Mesothelial cell of epicardium (in vitro differentiated cells): ENCODE results near the gene RRP8. TPM values are rescaled to one million over a fixed set of nuclear protein-coding genes. Genes with fewer than 3 reads are reported as not detected.

Experiments
- DNase-seq, 2 experiments: peaks; one replicate each; pipeline ENCODE4 v3.0.0; 2021; ENCODE audit warnings: low spot score in 2 of 2; ENCODE audit not compliant: unreplicated experiment in 2 of 2
- H3K27ac Mint-ChIP-seq: 2 replicates; pipeline ENCODE4 v1.8.0; 2021; ENCODE audit warnings: mixed read lengths
- H3K27me3 Mint-ChIP-seq: 2 replicates; pipeline ENCODE4 v1.8.0; 2021; ENCODE audit warnings: low read depth, mixed read lengths
- H3K36me3 Mint-ChIP-seq: 2 replicates; pipeline ENCODE4 v1.8.0; 2021; ENCODE audit warnings: mixed read lengths
- H3K4me1 Mint-ChIP-seq: 2 replicates; pipeline ENCODE4 v1.8.0; 2021; ENCODE audit warnings: mixed read lengths
- H3K4me3 Mint-ChIP-seq: 2 replicates; pipeline ENCODE4 v1.8.0; 2021; ENCODE audit warnings: mild to moderate bottlenecking, moderate library complexity, mixed read lengths
- H3K9me3 Mint-ChIP-seq: 2 replicates; pipeline ENCODE4 v1.8.0; 2021; ENCODE audit warnings: mixed read lengths
- total RNA-seq: library from RNA; stranded (reverse); gene quantifications from 3 replicates; pipeline ENCODE4 v1.2.1, GENCODE V29; 2021
- TF ChIP-seq, protein P1 (sequence below): fragments of 200-600 bp; sonication (generic); IDR thresholded peaks from one replicate; pipeline ENCODE4 v1.5.0; 2021; ENCODE audit warnings: antibody characterized with exemption; ENCODE audit not compliant: unreplicated experiment

The RRP8 gene
- total RNA-seq, 1 donor from 2014 or later, result 18.6 TPM

DNA sequence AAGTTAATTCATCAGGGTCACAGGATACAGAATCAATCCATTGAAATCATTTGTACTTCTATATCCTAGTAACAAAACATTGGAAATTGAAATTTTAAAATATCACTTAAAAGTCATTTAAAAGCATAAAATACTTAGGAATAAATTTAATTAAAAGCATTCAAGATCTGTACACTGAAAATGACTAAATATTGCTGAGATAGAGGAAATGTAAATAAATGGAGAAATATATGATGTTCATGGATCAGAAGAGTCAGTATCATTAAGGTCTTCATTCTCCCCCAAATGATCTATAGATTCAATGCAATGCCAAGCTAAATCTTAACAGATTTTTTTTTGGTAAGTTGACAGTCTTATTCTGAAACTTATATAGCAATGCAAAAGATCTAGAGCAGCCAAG, 49.8 kb downstream of the RRP8 start:
- H3K4me1 Mint-ChIP-seq, result no peaks in the 10 kb centered on the region
- no peaks in the 10 kb centered on the region for H3K27me3 Mint-ChIP-seq
- H3K27ac Mint-ChIP-seq, result no peak overlapping the region
- TF ChIP-seq, protein P1, sequence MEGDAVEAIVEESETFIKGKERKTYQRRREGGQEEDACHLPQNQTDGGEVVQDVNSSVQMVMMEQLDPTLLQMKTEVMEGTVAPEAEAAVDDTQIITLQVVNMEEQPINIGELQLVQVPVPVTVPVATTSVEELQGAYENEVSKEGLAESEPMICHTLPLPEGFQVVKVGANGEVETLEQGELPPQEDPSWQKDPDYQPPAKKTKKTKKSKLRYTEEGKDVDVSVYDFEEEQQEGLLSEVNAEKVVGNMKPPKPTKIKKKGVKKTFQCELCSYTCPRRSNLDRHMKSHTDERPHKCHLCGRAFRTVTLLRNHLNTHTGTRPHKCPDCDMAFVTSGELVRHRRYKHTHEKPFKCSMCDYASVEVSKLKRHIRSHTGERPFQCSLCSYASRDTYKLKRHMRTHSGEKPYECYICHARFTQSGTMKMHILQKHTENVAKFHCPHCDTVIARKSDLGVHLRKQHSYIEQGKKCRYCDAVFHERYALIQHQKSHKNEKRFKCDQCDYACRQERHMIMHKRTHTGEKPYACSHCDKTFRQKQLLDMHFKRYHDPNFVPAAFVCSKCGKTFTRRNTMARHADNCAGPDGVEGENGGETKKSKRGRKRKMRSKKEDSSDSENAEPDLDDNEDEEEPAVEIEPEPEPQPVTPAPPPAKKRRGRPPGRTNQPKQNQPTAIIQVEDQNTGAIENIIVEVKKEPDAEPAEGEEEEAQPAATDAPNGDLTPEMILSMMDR, result no peak
- H3K36me3 Mint-ChIP-seq, result peaks cover 1% of the 10 kb centered on the region
- H3K9me3 Mint-ChIP-seq, result no peaks in the 10 kb centered on the region
- H3K4me3 Mint-ChIP-seq, result no peak overlapping the region
- no peak for DNase-seq

DNA sequence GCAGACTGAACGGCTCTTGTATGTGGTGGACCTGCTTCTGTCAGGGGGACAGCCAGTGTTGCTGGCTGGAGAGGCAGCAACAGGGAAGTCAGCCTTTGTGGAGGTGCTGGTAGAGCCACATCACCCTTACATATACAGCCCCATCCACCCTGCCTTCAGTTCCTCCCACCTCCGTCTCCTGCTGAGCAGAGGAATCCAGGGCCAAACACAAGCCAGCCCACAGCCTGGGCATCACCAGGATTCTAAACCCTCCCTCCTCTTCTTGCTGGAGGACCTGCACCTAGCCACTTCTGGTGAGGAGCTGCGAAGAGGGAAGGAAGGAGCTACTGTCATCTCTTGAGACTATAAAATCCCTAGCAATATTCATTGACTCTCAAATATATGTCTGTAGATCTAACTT, 54.8 kb downstream of the RRP8 start:
- no peaks in the 10 kb centered on the region for H3K36me3 Mint-ChIP-seq
- H3K27ac Mint-ChIP-seq, result no peak overlapping the region
- no peak for DNase-seq
- no peaks in the 10 kb centered on the region for H3K27me3 Mint-ChIP-seq
- H3K4me3 Mint-ChIP-seq, result no peak overlapping the region
- H3K4me1 Mint-ChIP-seq, result no peaks in the 10 kb centered on the region
- TF ChIP-seq, protein P1, result no peak
- H3K9me3 Mint-ChIP-seq, result no peaks in the 10 kb centered on the region

DNA sequence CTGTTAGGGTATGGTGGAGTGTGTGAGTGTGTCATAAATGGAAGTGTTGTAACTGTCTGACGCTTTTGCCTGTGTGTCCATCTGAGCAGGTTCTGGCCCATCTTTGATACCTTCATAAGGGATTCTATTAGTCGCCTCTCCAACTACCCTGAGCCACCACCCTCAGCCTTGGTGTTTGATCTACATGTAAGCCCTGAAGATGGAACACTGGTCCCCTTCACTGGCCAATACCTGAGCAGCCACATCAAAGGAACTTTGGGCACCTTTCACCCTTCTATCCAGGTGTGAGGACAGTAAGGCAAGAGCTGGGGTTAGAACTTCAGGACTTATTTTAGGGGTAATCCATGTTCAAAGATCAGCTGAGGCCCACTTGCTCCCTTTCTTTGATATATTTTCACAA, 55.3 kb downstream of the RRP8 start:
- Mint-ChIP-seq H3K9me3 (no peaks in the 10 kb centered on the region), H3K4me1 (no peaks in the 10 kb centered on the region), H3K27ac (no peak overlapping the region), H3K4me3 (no peak overlapping the region), H3K27me3 (no peaks in the 10 kb centered on the region), H3K36me3 (no peaks in the 10 kb centered on the region)
- DNase-seq, result no peak
- TF ChIP-seq, protein P1, result no peak

DNA sequence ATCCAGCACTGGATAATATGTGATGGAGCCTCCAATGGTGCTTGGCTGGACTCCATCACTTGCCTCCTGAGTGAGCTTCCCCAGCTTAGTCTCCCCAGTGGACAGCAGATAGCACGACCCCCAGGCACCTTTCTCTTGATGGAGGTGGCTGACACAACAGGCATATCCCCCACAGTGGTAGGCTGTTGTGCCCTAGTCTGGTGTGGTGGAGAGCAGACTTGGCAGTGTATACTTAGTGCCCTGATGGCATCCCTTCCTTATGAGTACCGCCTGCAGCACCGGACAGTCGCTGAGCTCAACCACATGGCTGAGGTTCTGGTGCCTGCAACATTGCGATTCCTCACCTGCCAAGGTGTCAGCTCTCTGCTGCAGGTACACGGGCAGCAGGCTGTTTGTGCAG, 56.2 kb downstream of the RRP8 start:
- TF ChIP-seq, protein P1, result no peak
- Mint-ChIP-seq H3K36me3 (no peaks in the 10 kb centered on the region), H3K4me3 (no peak overlapping the region), H3K4me1 (no peaks in the 10 kb centered on the region), H3K27me3 (no peaks in the 10 kb centered on the region), H3K27ac (no peak overlapping the region), H3K9me3 (no peaks in the 10 kb centered on the region)
- no peak for DNase-seq

DNA sequence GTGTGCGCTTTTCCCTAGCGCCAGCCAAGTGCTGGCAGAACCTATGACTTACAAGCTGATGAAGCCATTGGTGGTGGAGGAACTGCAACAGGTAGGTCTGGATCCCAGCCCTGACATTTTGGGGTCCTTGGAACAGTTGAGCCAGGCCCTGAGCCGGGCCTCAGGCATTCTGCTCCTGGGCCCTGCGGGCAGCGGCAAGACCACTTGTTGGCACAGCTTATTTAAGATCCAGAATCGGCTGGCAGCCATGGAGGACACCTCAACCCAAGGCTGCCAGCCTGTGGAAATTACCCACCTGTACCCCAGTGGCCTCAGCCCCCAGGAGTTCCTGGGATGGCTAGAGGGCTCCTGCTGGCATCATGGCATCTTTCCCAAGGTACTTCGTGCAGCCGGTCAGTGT, 56.7 kb downstream of the RRP8 start:
- H3K27ac Mint-ChIP-seq, result no peak overlapping the region
- no peaks in the 10 kb centered on the region for H3K36me3 Mint-ChIP-seq
- no peaks in the 10 kb centered on the region for H3K9me3 Mint-ChIP-seq
- no peak for DNase-seq
- H3K4me1 Mint-ChIP-seq, result no peaks in the 10 kb centered on the region
- TF ChIP-seq, protein P1, result no peak
- H3K4me3 Mint-ChIP-seq, result no peak overlapping the region
- H3K27me3 Mint-ChIP-seq, result no peaks in the 10 kb centered on the region
